Vagina (tissue), 2 donors: Measurements from ENCODE around the gene VSIG10L. TPM values are rescaled to one million over a fixed set of nuclear protein-coding genes. Genes with fewer than 3 reads are reported as not detected.
A peak's percentile ranks its signal among the peaks of the same experiment; 100 is the strongest.

ENCODE experiments used
- DNase-seq, 2 donors: peaks; one replicate each; pipeline ENCODE4 v3.0.0-alpha.2; 2017; ENCODE audit errors: extremely low spot score in 2 of 2
- H3K27ac ChIP-seq: fragments of 200-600 bp; sonication (generic); one replicate; pipeline ENCODE4 v1.5.1; 2019
- H3K27me3 ChIP-seq: fragments of 200-600 bp; sonication (generic); one replicate; pipeline ENCODE4 v1.5.1; 2019
- H3K36me3 ChIP-seq, 2 donors: fragments of 200-600 bp; sonication (generic); one replicate each; pipeline ENCODE4 v1.5.1; 2017 to 2019
- H3K4me1 ChIP-seq: fragments of 200-600 bp; sonication (generic); one replicate; pipeline ENCODE4 v1.5.1; 2019
- H3K4me3 ChIP-seq, 2 donors: fragments of 200-600 bp; sonication (generic); 1 replicate in 1 of 2; 2 replicates in 1 of 2; pipeline ENCODE4 v1.5.1; 2016 to 2019
- H3K9me3 ChIP-seq: fragments of 200-600 bp; sonication (generic); one replicate; pipeline ENCODE4 v1.5.1; 2019
- CTCF ChIP-seq, 3 experiments: fragments of 450-650 bp in 2 of 3; fragments of 200-600 bp in 1 of 3; sonication (generic) in 1 of 3; IDR thresholded peaks; one replicate each; pipeline ENCODE4 v1.5.1; 2017 to 2019; ENCODE audit warnings: antibody characterized with exemption in 3 of 3, mild to moderate bottlenecking in 2 of 3, moderate library complexity in 2 of 3
- POLR2A ChIP-seq, 2 donors: fragments of 450-650 bp; IDR thresholded peaks; one replicate each; pipeline ENCODE4 v1.6.1; 2017; ENCODE audit warnings: antibody characterized with exemption in 2 of 2, mild to moderate bottlenecking in 2 of 2, moderate library complexity in 2 of 2
- POLR2AphosphoS5 ChIP-seq, 2 donors: sonication (generic); formaldehyde crosslinking; IDR thresholded peaks; one replicate each; pipeline ENCODE4 v1.9.0; 2017; ENCODE audit warnings: antibody characterized with exemption in 2 of 2, mild to moderate bottlenecking in 2 of 2, low read depth in 1 of 2; ENCODE audit not compliant: insufficient read depth in 1 of 2
- intact Hi-C: fragments of 100-400 bp; cut with DNase I; formaldehyde crosslinking; loops from one replicate; pipeline ENCODE4 v1.15.1; 2023
- total RNA-seq: library from RNA; depleted of rRNA; stranded (reverse); fragments of >200 nt; gene quantifications from one replicate; pipeline ENCODE4 v1.2.3, GENCODE V29; 2016

Gene VSIG10L
- total RNA-seq, 1 donor from 2014 or later: 20.1 TPM

GRCh38 chr19:51342631-51343569 lies 961 bp upstream of the VSIG10L start:
- Histone ChIP-seq H3K27ac (no peak overlapping the region), H3K36me3 (peaks cover 0 to 12% of the 10 kb centered on the region in 2 donors), H3K27me3 (no peaks in the 10 kb centered on the region), H3K9me3 (no peaks in the 10 kb centered on the region), H3K4me3 (no peak overlapping the region), H3K4me1 (peaks cover 21% of the 10 kb centered on the region)
- TF ChIP-seq POLR2AphosphoS5 (IDR thresholded peaks at IDR 0.05; ENCODE audit: insufficient read depth in 1 of 2, low read depth in 1 of 2): no peak
- DNase-seq: no peak
- intact Hi-C loops: no loop called here

GRCh38 chr19:51341066-51341465 lies 873 bp downstream of the VSIG10L start:
- Histone ChIP-seq H3K4me3 (peak overlapping the region; percentile 47 to 81), H3K4me1 (peaks cover 21% of the 10 kb centered on the region), H3K27ac (peak overlapping the region; percentile 84), H3K36me3 (peaks cover 0 to 7% of the 10 kb centered on the region in 2 donors), H3K9me3 (no peaks in the 10 kb centered on the region), H3K27me3 (no peaks in the 10 kb centered on the region)
- TF ChIP-seq POLR2AphosphoS5 (IDR thresholded peaks at IDR 0.05; ENCODE audit: insufficient read depth in 1 of 2, low read depth in 1 of 2) (no peak), CTCF (IDR thresholded peaks at IDR 0.05) (no peak), POLR2A (IDR thresholded peaks at IDR 0.05) (no peak)
- intact Hi-C loops: no loop called here
- DNase-seq: no peak

GRCh38 chr19:51339687-51340656 lies 2.0 kb downstream of the VSIG10L start:
- Histone ChIP-seq H3K36me3 (peaks cover 0 to 2% of the 10 kb centered on the region in 2 donors), H3K4me1 (peaks cover 21% of the 10 kb centered on the region), H3K27ac (peak overlapping the region; percentile 84), H3K27me3 (no peaks in the 10 kb centered on the region), H3K9me3 (no peaks in the 10 kb centered on the region), H3K4me3 (peak overlapping the region; percentile 47 to 81)
- intact Hi-C loops: loop anchor here (10.0 kb wide), 2 partner anchors 55 to 245 kb away; partner anchors contain the start of gene C19orf84
- peak; percentile 98 to 99 for DNase-seq
- TF ChIP-seq POLR2AphosphoS5 (IDR thresholded peaks at IDR 0.05; ENCODE audit: insufficient read depth in 1 of 2, low read depth in 1 of 2) (peak; percentile 39 to 52), CTCF (IDR thresholded peaks at IDR 0.05) (no peak), POLR2A (IDR thresholded peaks at IDR 0.05) (peak in 1 of 2 donors; percentile 60)

GRCh38 chr19:51339313-51339686 lies 2.6 kb downstream of the VSIG10L start:
- DNase-seq: no peak
- no peaks in the 10 kb centered on the region for H3K27me3 ChIP-seq
- H3K27ac ChIP-seq: peak overlapping the region; percentile 84
- H3K9me3 ChIP-seq: no peaks in the 10 kb centered on the region
- peaks cover 21% of the 10 kb centered on the region for H3K4me1 ChIP-seq
- H3K36me3 ChIP-seq: no peaks in the 10 kb centered on the region
- intact Hi-C loops: loop anchor here (10.0 kb wide), 2 partner anchors 56 to 244 kb away; partner anchors contain the start of gene C19orf84
- TF ChIP-seq CTCF (IDR thresholded peaks at IDR 0.05) (no peak), POLR2A (IDR thresholded peaks at IDR 0.05) (no peak), POLR2AphosphoS5 (IDR thresholded peaks at IDR 0.05; ENCODE audit: insufficient read depth in 1 of 2, low read depth in 1 of 2) (no peak)
- peak overlapping the region; percentile 47 to 81 for H3K4me3 ChIP-seq
